ENCODE measurements around the gene IL17RE. TPM values are rescaled to one million over a fixed set of nuclear protein-coding genes. Genes with fewer than 3 reads are reported as not detected.

The IL17RE gene
- total RNA-seq, 1 donor from 2014 or later = 4.1 TPM

- H3K4me3 ChIP-seq (ENCODE audit: low read depth, low read length) = no peak overlapping the region
- DNase-seq (ENCODE audit: low read depth) = no peak
- TF ChIP-seq CTCF (conservative IDR thresholded peaks at IDR 0.05; ENCODE audit: low read depth, low read length) = no peak
Measured at GRCh38 chr3:9901967-9902366, 681 bp upstream of the IL17RE start.

GRCh38 chr3:9903238-9903624 lies 583 bp downstream of the IL17RE start:
- peak overlapping the region; percentile 46 for H3K4me3 ChIP-seq (ENCODE audit: low read depth, low read length)
- no peak for DNase-seq (ENCODE audit: low read depth)
- TF ChIP-seq CTCF (conservative IDR thresholded peaks at IDR 0.05; ENCODE audit: low read depth, low read length) = no peak

GRCh38 chr3:9903904-9904303 lies 1.3 kb downstream of the IL17RE start:
- TF ChIP-seq CTCF (conservative IDR thresholded peaks at IDR 0.05; ENCODE audit: low read depth, low read length) = no peak
- no peak overlapping the region for H3K4me3 ChIP-seq (ENCODE audit: low read depth, low read length)
- no peak for DNase-seq (ENCODE audit: low read depth)

- DNase-seq (ENCODE audit: low read depth) = no peak
- no peak overlapping the region for H3K4me3 ChIP-seq (ENCODE audit: low read depth, low read length)
- TF ChIP-seq CTCF (conservative IDR thresholded peaks at IDR 0.05; ENCODE audit: low read depth, low read length) = no peak
Measured at GRCh38 chr3:9906480-9906879, 3.8 kb downstream of the IL17RE start.

GRCh38 chr3:9908286-9908685 lies 5.6 kb downstream of the IL17RE start:
- H3K4me3 ChIP-seq (ENCODE audit: low read depth, low read length) = no peak overlapping the region
- DNase-seq (ENCODE audit: low read depth) = no peak
- TF ChIP-seq CTCF (conservative IDR thresholded peaks at IDR 0.05; ENCODE audit: low read depth, low read length) = no peak

GRCh38 chr3:9909221-9910013 lies 6.8 kb downstream of the IL17RE start:
- no peak for TF ChIP-seq CTCF (conservative IDR thresholded peaks at IDR 0.05; ENCODE audit: low read depth, low read length)
- no peak for DNase-seq (ENCODE audit: low read depth)
- H3K4me3 ChIP-seq (ENCODE audit: low read depth, low read length) = no peak overlapping the region

- DNase-seq (ENCODE audit: low read depth) = no peak
- H3K4me3 ChIP-seq (ENCODE audit: low read depth, low read length) = no peak overlapping the region
- TF ChIP-seq CTCF (conservative IDR thresholded peaks at IDR 0.05; ENCODE audit: low read depth, low read length) = no peak
Measured at GRCh38 chr3:9911863-9912262, 9.2 kb downstream of the IL17RE start.

Measured in epithelial cell of proximal tubule (primary cell).